WERI-Rb-1 (cell line): Measurements from ENCODE around the gene BAIAP3.
A peak's percentile ranks its signal among the peaks of the same experiment; 100 is the strongest.

Source experiments
- DNase-seq: peaks from one replicate; pipeline ENCODE4 v3.0.0-alpha.2; 2020
- H3K27ac ChIP-seq: fragments of 250-450 bp; sonication (Bioruptor Pico); 2 replicates; pipeline ENCODE4 v1.5.1; 2020; ENCODE audit warnings: mild to moderate bottlenecking, moderate library complexity
- H3K27me3 ChIP-seq: fragments of 250-450 bp; sonication (Bioruptor Pico); 2 replicates; pipeline ENCODE4 v1.5.1; 2021; ENCODE audit warnings: mild to moderate bottlenecking, low read depth, moderate library complexity; ENCODE audit not compliant: insufficient read depth, severe bottlenecking
- H3K36me3 ChIP-seq: fragments of 250-450 bp; sonication (Bioruptor Pico); 2 replicates; pipeline ENCODE4 v1.5.1; 2020; ENCODE audit warnings: mild to moderate bottlenecking, moderate library complexity
- H3K4me3 ChIP-seq: 2 replicates; pipeline ENCODE4 v1.5.1; 2011; ENCODE audit warnings: low read depth, mild to moderate bottlenecking, control low read depth, low read length
- H3K9me3 ChIP-seq: fragments of 250-450 bp; sonication (Bioruptor Pico); 2 replicates; pipeline ENCODE4 v1.5.1; 2021; ENCODE audit warnings: mild to moderate bottlenecking, moderate library complexity; ENCODE audit not compliant: severe bottlenecking
- CTCF ChIP-seq: IDR thresholded peaks from 2 replicates; pipeline ENCODE4 v1.5.1; 2011; ENCODE audit warnings: low read depth, mild to moderate bottlenecking, control low read depth, inconsistent platforms, low read length

The BAIAP3 gene

GRCh38 chr16:1362807-1363206 is 29.4 kb downstream of the BAIAP3 start:
- TF ChIP-seq CTCF, result no peak
- DNase-seq, result no peak
- Histone ChIP-seq H3K4me3 (no peak overlapping the region), H3K27me3 (no peaks in the 10 kb centered on the region), H3K9me3 (no peaks in the 10 kb centered on the region), H3K36me3 (peaks cover 41% of the 10 kb centered on the region), H3K27ac (no peak overlapping the region)

GRCh38 chr16:1363501-1364041 is 30.1 kb downstream of the BAIAP3 start:
- Histone ChIP-seq H3K27ac (no peak overlapping the region), H3K27me3 (no peaks in the 10 kb centered on the region), H3K9me3 (no peaks in the 10 kb centered on the region), H3K4me3 (no peak overlapping the region), H3K36me3 (peaks cover 44% of the 10 kb centered on the region)
- peak; percentile 93 for TF ChIP-seq CTCF
- peak; percentile 61 for DNase-seq

GRCh38 chr16:1364510-1364909 is 31.1 kb downstream of the BAIAP3 start:
- no peak for DNase-seq
- Histone ChIP-seq H3K36me3 (peaks cover 46% of the 10 kb centered on the region), H3K9me3 (no peaks in the 10 kb centered on the region), H3K4me3 (no peak overlapping the region), H3K27me3 (no peaks in the 10 kb centered on the region), H3K27ac (no peak overlapping the region)
- no peak for TF ChIP-seq CTCF

GRCh38 chr16:1366060-1366711 is 32.7 kb downstream of the BAIAP3 start:
- peaks cover 57% of the 10 kb centered on the region for H3K36me3 ChIP-seq
- H3K4me3 ChIP-seq, result no peak overlapping the region
- TF ChIP-seq CTCF, result no peak
- no peaks in the 10 kb centered on the region for H3K9me3 ChIP-seq
- no peaks in the 10 kb centered on the region for H3K27me3 ChIP-seq
- no peak overlapping the region for H3K27ac ChIP-seq
- DNase-seq, result no peak

- no peak for TF ChIP-seq CTCF
- Histone ChIP-seq H3K27me3 (no peaks in the 10 kb centered on the region), H3K9me3 (no peaks in the 10 kb centered on the region), H3K4me3 (no peak overlapping the region), H3K36me3 (peaks cover 56% of the 10 kb centered on the region), H3K27ac (no peak overlapping the region)
- no peak for DNase-seq
These were observed 33.4 kb downstream of the BAIAP3 start for GRCh38 chr16:1366712-1367299.
